8988T (cell line): ENCODE results near the gene FOXK2.
"Not testable (repeated sequence)": the region's sequence is repeated elsewhere in the genome, so short reads cannot be mapped to it uniquely, and the experiment has no call there.

ENCODE experiments used
- DNase-seq: peaks from one replicate; pipeline ENCODE4 v3.0.0; 2011

The FOXK2 gene

GRCh38 chr17:82566129-82566960 lies 46.8 kb downstream of the FOXK2 start:
- no peak for DNase-seq

- DNase-seq, result no peak
Observed at GRCh38 chr17:82567286-82567685, 47.8 kb downstream of the FOXK2 start.

GRCh38 chr17:82568997-82569393 lies 49.5 kb downstream of the FOXK2 start:
- DNase-seq, result no peak

GRCh38 chr17:82569621-82570020 lies 50.1 kb downstream of the FOXK2 start:
- no peak for DNase-seq

- no peak for DNase-seq
Observed at GRCh38 chr17:82570277-82570676, 50.7 kb downstream of the FOXK2 start.

- DNase-seq, result no peak
Observed at GRCh38 chr17:82571855-82572254, 52.3 kb downstream of the FOXK2 start.

GRCh38 chr17:82574041-82574440 lies 54.5 kb downstream of the FOXK2 start:
- DNase-seq, result no peak

GRCh38 chr17:82575581-82576221 lies 56.2 kb downstream of the FOXK2 start:
- not testable (repeated sequence) for DNase-seq

GRCh38 chr17:82577300-82577699 lies 57.8 kb downstream of the FOXK2 start:
- DNase-seq, result no peak

- DNase-seq, result not testable (repeated sequence)
Observed at GRCh38 chr17:82579969-82580368, 60.4 kb downstream of the FOXK2 start.

- DNase-seq, result no peak
Observed at GRCh38 chr17:82582213-82582612, 62.7 kb downstream of the FOXK2 start.

GRCh38 chr17:82582709-82583108 lies 63.2 kb downstream of the FOXK2 start:
- DNase-seq, result no peak

- DNase-seq, result no peak
Observed at GRCh38 chr17:82583720-82584234, 64.2 kb downstream of the FOXK2 start.

- DNase-seq, result not testable (repeated sequence)
Observed at GRCh38 chr17:82585935-82586575, 66.5 kb downstream of the FOXK2 start.

GRCh38 chr17:82586576-82587233 lies 67.2 kb downstream of the FOXK2 start:
- DNase-seq, result no peak

GRCh38 chr17:82587234-82588086 lies 67.9 kb downstream of the FOXK2 start:
- DNase-seq, result no peak

- DNase-seq, result no peak
Observed at GRCh38 chr17:82588266-82589175, 69.0 kb downstream of the FOXK2 start.

GRCh38 chr17:82589851-82590180 lies 70.3 kb downstream of the FOXK2 start:
- DNase-seq, result no peak

GRCh38 chr17:82590216-82590615 lies 70.7 kb downstream of the FOXK2 start:
- no peak for DNase-seq

GRCh38 chr17:82590881-82591539 lies 71.5 kb downstream of the FOXK2 start:
- DNase-seq, result no peak
